HG03378 (cell line): ENCODE measurements around the gene CHRNB4.
"Not testable (repeated sequence)": the region's sequence is repeated elsewhere in the genome, so short reads cannot be mapped to it uniquely, and the experiment has no call there.

ENCODE experiments used
- ATAC-seq: cut with Tn5 transposase; IDR thresholded peaks from one replicate; pipeline ENCODE4 v1.9.1; 2021; ENCODE audit warnings: mild to moderate bottlenecking, moderate library complexity; ENCODE audit not compliant: unreplicated experiment

Gene CHRNB4

GRCh38 chr15:78618064-78618463 lies 22.9 kb downstream of the CHRNB4 start:
- no peak for ATAC-seq

GRCh38 chr15:78617516-78617915 lies 23.5 kb downstream of the CHRNB4 start:
- ATAC-seq, result no peak

DNA sequence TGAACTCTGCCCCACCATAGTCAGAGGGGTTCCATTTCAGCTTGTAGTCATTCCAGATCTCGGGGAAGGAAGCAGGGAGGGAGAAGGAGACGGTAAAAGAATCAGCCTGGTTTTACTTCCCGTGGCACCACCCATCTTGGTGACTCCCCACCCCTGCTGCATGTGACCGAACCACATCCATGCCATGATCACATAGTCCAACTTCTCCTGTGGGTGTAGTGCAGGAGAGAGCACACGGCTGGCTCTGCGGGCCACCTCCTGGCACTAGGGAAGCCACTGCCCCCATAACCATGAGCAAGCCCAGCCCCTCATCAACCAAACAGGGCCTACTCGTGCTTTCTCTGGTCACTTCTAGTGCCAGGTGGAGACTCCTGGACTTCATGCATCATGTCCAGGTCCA lies 23.9 kb downstream of the CHRNB4 start:
- ATAC-seq, result no peak

- ATAC-seq, result no peak
Observed at GRCh38 chr15:78616506-78616905, 24.5 kb downstream of the CHRNB4 start.

GRCh38 chr15:78615151-78615589 lies 25.8 kb downstream of the CHRNB4 start:
- ATAC-seq, result no peak

GRCh38 chr15:78614021-78614420 lies 27.0 kb downstream of the CHRNB4 start:
- ATAC-seq, result no peak

DNA sequence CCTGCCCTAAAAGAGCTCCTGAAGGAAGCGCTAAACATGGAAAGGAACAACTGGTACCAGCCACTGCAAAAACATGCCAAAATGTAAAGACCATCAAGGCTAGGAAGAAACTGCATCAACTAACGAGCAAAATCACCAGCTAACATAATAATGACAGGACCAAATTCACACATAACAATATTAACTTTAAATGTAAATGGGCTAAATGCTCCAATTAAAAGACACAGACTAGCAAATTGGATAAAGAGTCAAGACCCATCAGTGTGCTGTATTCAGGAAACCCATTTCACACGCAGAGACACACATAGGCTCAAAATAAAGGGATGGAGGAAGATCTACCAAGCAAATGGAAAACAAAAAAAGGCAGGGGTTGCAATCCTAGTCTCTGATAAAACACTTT lies 31.5 kb downstream of the CHRNB4 start:
- ATAC-seq, result not testable (repeated sequence)

GRCh38 chr15:78605680-78606079 lies 35.3 kb downstream of the CHRNB4 start:
- ATAC-seq, result no peak

DNA sequence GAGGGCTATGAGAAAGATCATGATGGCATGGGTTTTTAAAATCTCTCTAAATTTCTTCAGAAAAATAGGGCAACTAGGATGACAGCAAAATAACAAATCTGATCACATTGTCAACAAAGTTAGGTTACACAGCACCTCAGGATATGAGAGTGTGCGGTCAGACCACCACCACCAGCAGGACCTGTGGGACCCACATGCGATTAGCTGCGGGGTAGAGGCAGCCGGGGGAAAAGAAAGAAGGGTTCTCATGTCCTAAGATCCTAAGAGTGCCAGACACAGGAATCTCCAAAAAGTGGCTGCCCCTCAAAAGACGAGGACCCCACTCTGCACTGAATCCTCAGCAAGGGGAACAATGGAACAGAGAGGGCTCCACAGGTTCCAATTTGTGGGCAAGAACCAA lies 35.8 kb downstream of the CHRNB4 start:
- ATAC-seq, result no peak

- ATAC-seq, result no peak
Observed at GRCh38 chr15:78604420-78604819, 36.6 kb downstream of the CHRNB4 start.

DNA sequence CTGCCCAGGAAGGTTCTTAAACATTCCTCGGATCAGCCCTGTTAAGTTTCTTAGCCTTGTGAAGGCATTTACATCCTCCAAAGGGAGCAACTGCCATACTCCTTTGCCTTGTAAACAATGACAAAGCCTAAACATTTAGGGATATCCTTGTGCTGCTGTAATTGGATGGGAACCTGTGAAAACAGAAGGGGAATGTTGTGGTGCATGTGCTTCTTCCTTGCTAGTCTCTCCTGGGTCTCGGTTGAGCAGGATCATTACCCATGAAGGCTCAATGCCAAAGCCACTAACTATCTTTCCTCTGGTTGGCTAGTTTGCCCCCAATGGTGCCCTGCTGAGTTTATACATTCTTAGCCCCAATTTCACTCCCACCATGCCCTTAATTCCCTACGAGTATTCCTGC lies 37.5 kb downstream of the CHRNB4 start:
- no peak for ATAC-seq

- ATAC-seq, result no peak
Observed at GRCh38 chr15:78599189-78599588, 41.8 kb downstream of the CHRNB4 start.

DNA sequence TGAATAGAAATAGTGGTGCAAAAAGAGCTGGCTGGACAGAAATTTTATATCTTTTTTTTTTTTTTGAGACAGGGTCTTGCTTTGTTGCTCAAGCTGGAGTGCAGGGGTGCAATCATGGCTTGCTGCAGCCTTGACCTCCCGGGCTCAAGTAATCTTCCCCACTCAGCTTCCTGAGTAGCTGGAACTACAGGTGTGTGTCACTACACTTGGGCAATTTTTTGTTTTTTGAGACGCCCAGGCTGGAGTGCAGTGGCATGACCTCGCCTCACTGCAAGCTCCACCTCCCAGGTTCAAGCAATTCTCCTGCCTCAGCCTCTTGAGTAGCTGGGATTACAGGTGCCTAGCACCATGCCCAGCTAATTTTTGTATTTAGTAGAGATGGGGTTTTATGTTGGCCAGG lies 42.7 kb downstream of the CHRNB4 start:
- ATAC-seq, result no peak

DNA sequence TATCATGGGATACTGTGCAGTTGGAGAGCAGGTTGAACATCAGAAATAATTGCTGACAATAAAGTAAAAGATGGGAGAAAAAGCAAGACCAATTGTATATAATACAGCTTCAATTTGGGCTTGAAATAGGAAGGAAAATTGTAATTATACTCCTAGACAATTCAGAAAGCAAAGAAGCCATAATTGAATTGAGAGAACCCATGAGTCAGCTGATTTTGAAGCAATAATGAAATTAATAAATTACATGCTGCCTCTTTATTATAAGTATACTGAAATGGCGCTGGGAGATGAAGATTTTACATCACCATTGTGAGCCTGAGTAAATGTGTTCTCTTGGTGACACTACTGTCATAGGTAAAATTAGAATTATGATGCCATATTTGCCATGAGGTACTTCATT lies 43.4 kb downstream of the CHRNB4 start:
- no peak for ATAC-seq

GRCh38 chr15:78574944-78575343 lies 66.1 kb downstream of the CHRNB4 start:
- no peak for ATAC-seq
